H9 (cell line): ENCODE data around the gene ITPR1. TPM values are rescaled to one million over a fixed set of nuclear protein-coding genes. Genes with fewer than 3 reads are reported as not detected.
A peak's percentile ranks its signal among the peaks of the same experiment; 100 is the strongest.

Source experiments
- DNase-seq: peaks from one replicate; pipeline ENCODE4 v3.0.0-alpha.2; 2017
- H2AFZ ChIP-seq: one replicate; pipeline ENCODE4 v1.6.1; 2013; ENCODE audit warnings: mild to moderate bottlenecking, low read length, control low read depth, moderate library complexity
- H2AK5ac ChIP-seq: 2 replicates; pipeline ENCODE4 v1.6.1; 2013; ENCODE audit warnings: low read length, control low read depth, mixed read lengths; ENCODE audit not compliant: insufficient read length
- H2BK120ac ChIP-seq: one replicate; pipeline ENCODE4 v1.6.1; 2013; ENCODE audit warnings: low read depth, mild to moderate bottlenecking, low read length, control low read depth, inconsistent platforms; ENCODE audit not compliant: poor library complexity, severe bottlenecking
- H2BK12ac ChIP-seq: 2 replicates; pipeline ENCODE4 v1.6.1; 2013; ENCODE audit warnings: low read length, control low read depth, mixed read lengths, low read depth; ENCODE audit not compliant: insufficient read length
- H2BK15ac ChIP-seq: 2 replicates; pipeline ENCODE4 v1.6.1; 2013; ENCODE audit warnings: low read depth, low read length, control low read depth
- H2BK20ac ChIP-seq: one replicate; pipeline ENCODE4 v1.6.1; 2013; ENCODE audit warnings: low read depth, mild to moderate bottlenecking, low read length, control low read depth, inconsistent platforms; ENCODE audit not compliant: poor library complexity, severe bottlenecking
- H2BK5ac ChIP-seq: 2 replicates; pipeline ENCODE4 v1.6.1; 2013; ENCODE audit warnings: low read length, control low read depth, mixed read lengths; ENCODE audit not compliant: insufficient read length
- H3K14ac ChIP-seq: 2 replicates; pipeline ENCODE4 v1.6.1; 2013; ENCODE audit warnings: low read length, control low read depth; ENCODE audit not compliant: insufficient read depth
- H3K18ac ChIP-seq: 2 replicates; pipeline ENCODE4 v1.6.1; 2013; ENCODE audit warnings: low read depth, mild to moderate bottlenecking, mixed read lengths, low read length, control low read depth; ENCODE audit not compliant: insufficient read length
- H3K23ac ChIP-seq: 2 replicates; pipeline ENCODE4 v1.6.1; 2013; ENCODE audit warnings: low read length, control low read depth, mixed read lengths, low read depth; ENCODE audit not compliant: insufficient read length
- H3K23me2 ChIP-seq: 2 replicates; pipeline ENCODE4 v1.6.1; 2013; ENCODE audit warnings: low read depth, mild to moderate bottlenecking, mixed read lengths, low read length, control low read depth; ENCODE audit not compliant: insufficient read length, poor library complexity, severe bottlenecking
- H3K27ac ChIP-seq: 2 replicates; pipeline ENCODE4 v1.5.1; 2013; ENCODE audit warnings: low read length, control low read depth, mixed read lengths, low read depth; ENCODE audit not compliant: insufficient read length
- H3K27me3 ChIP-seq: 2 replicates; pipeline ENCODE4 v1.6.1; 2013; ENCODE audit warnings: low read length, control low read depth, inconsistent platforms; ENCODE audit not compliant: insufficient read depth
- H3K4ac ChIP-seq: 2 replicates; pipeline ENCODE4 v1.6.1; 2013; ENCODE audit warnings: low read depth, mild to moderate bottlenecking, control low read depth, inconsistent platforms, low read length, moderate library complexity
- H3K4me1 ChIP-seq: 2 replicates; pipeline ENCODE4 v1.6.1; 2013; ENCODE audit warnings: low read length, control low read depth, inconsistent platforms; ENCODE audit not compliant: insufficient read depth
- H3K4me2 ChIP-seq: 2 replicates; pipeline ENCODE4 v1.6.1; 2013; ENCODE audit warnings: low read length, control low read depth, mixed read lengths; ENCODE audit not compliant: insufficient read length, insufficient read depth
- H3K56ac ChIP-seq: 2 replicates; pipeline ENCODE4 v1.6.1; 2013; ENCODE audit warnings: low read depth, mild to moderate bottlenecking, mixed read lengths, low read length, control low read depth; ENCODE audit not compliant: insufficient read length
- H3K79me1 ChIP-seq: 2 replicates; pipeline ENCODE4 v1.6.1; 2013; ENCODE audit warnings: low read depth, mild to moderate bottlenecking, moderate library complexity, low read length, control low read depth, inconsistent platforms; ENCODE audit not compliant: insufficient read depth, poor library complexity, severe bottlenecking
- H3K79me2 ChIP-seq: 2 replicates; pipeline ENCODE4 v1.6.1; 2013; ENCODE audit warnings: low read length, control low read depth, inconsistent platforms; ENCODE audit not compliant: insufficient read depth
- H3K9ac ChIP-seq: 2 replicates; pipeline ENCODE4 v1.6.1; 2013; ENCODE audit warnings: low read length, control low read depth, mixed read lengths; ENCODE audit not compliant: insufficient read length; ENCODE audit errors: extremely low read depth
- H3K9me3 ChIP-seq: one replicate; pipeline ENCODE4 v1.6.1; 2013; ENCODE audit warnings: low read depth, low read length, inconsistent platforms; ENCODE audit not compliant: control insufficient read depth
- H3T11ph ChIP-seq: one replicate; pipeline ENCODE4 v1.6.1; 2013; ENCODE audit warnings: mild to moderate bottlenecking, low read length, control low read depth, inconsistent platforms
- H4K20me1 ChIP-seq: one replicate; pipeline ENCODE4 v1.6.1; 2013; ENCODE audit not compliant: control insufficient read depth, insufficient read length, insufficient read depth
- H4K5ac ChIP-seq: 2 replicates; pipeline ENCODE4 v1.6.1; 2013; ENCODE audit warnings: low read depth, mild to moderate bottlenecking, mixed read lengths, low read length, control low read depth; ENCODE audit not compliant: insufficient read length
- H4K8ac ChIP-seq: replicated peaks from 2 replicates; pipeline ENCODE4 v1.6.1; 2013; ENCODE audit warnings: low read length, control low read depth, mixed read lengths, low read depth; ENCODE audit not compliant: insufficient read length
- H4K91ac ChIP-seq: 2 replicates; pipeline ENCODE4 v1.6.1; 2013; ENCODE audit warnings: low read depth, mild to moderate bottlenecking, moderate library complexity, mixed read lengths, low read length, control low read depth; ENCODE audit not compliant: insufficient read length
- H3K27ac Mint-ChIP-seq, 3 experiments: 2 replicates in 2 of 3; 3 replicates in 1 of 3; pipeline ENCODE4 v1.8.0; 2020 to 2021; ENCODE audit warnings: mixed read lengths in 3 of 3, mild to moderate bottlenecking in 1 of 3, moderate library complexity in 1 of 3
- H3K27me3 Mint-ChIP-seq: 2 replicates; pipeline ENCODE4 v1.8.0; 2021; ENCODE audit warnings: low read depth, mild to moderate bottlenecking, moderate library complexity, mixed read lengths
- H3K36me3 Mint-ChIP-seq, 3 experiments: 2 replicates in 2 of 3; 3 replicates in 1 of 3; pipeline ENCODE4 v1.8.0; 2020 to 2021; ENCODE audit warnings: low read depth in 3 of 3, mixed read lengths in 3 of 3; ENCODE audit not compliant: insufficient read depth in 1 of 3
- H3K4me1 Mint-ChIP-seq, 2 experiments: 2 replicates each; pipeline ENCODE4 v1.8.0; 2020; ENCODE audit warnings: mixed read lengths in 2 of 2
- H3K4me3 Mint-ChIP-seq, 2 experiments: 2 replicates in 1 of 2; 3 replicates in 1 of 2; pipeline ENCODE4 v1.8.0; 2020 to 2021; ENCODE audit warnings: mild to moderate bottlenecking in 2 of 2, mixed read lengths in 2 of 2, moderate library complexity in 1 of 2
- H3K9me3 Mint-ChIP-seq, 2 experiments: 2 replicates in 1 of 2; 3 replicates in 1 of 2; pipeline ENCODE4 v1.8.0; 2020; ENCODE audit warnings: mild to moderate bottlenecking in 2 of 2, mixed read lengths in 2 of 2, moderate library complexity in 1 of 2
- WGBS: extraction: QIAGEN DNeasy Blood & Tissue Kit; methylation state at CpG from one replicate; pipeline ENCODE4 v1.1.7; 2013; ENCODE audit warnings: missing lambda C conversion rate, low lambda C conversion rate, mixed read lengths; ENCODE audit not compliant: insufficient read length; ENCODE audit errors: extremely low coverage; 5-methylcytosine and 5-hydroxymethylcytosine counted together
- total RNA-seq: library from RNA; stranded (reverse); gene quantifications from 2 replicates; pipeline ENCODE4 v1.2.1, GENCODE V29; 2021
- TF ChIP-seq, protein P1 (sequence below): fragments of 200-600 bp; sonication (generic); conservative IDR thresholded peaks from 3 replicates; pipeline ENCODE4 v1.8.0; 2021; ENCODE audit warnings: antibody characterized with exemption, mild to moderate bottlenecking

The ITPR1 gene
- total RNA-seq, 1 experiment from 2014 or later = 4.2 TPM

DNA sequence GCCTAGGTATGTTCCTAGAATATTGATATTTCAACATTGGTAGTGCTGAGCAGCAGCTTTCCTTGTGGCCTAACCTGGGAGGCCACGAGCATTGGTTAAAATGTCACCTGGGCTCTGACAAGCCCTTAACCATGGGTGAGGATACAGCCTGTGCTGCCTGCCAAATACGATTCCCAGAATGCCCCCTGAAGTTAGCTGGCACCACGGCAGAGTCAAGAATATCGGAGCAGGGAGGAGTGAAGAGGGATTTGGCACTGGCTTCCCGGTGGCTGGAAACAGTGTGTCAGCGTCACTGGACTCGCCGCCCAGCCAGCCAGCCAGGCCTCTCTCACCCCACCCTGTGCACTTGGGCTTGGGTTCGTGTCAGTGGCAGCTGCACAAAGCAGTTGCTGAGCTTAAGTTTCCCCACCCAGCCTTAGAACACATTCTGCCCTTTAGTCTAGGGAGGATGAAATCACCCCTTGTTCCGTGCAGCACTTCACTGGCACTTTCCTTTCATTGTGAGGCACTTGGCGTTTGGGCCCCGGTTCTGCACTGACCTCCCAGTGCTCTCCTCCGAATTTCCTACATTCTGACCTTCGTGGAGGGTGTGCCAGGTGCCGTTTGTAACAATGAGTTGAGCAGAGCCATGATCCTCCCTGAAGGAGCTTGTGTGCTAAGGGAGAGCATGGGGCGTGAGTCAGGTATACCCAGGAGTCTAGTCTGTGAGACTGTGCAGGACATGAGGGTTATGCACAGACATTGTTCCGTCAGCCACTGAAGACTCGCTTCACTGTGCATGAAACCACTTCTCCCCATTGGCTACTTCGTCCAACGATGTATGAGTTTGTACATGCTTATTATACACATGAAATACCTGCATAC lies 333.3 kb downstream of the ITPR1 start:
- H4K91ac ChIP-seq = no peak overlapping the region
- H3K4me1 ChIP-seq = peaks cover 2% of the 10 kb centered on the region; the same call in 1 of the 2 replicates
- H4K8ac ChIP-seq = no peak overlapping the region
- H2AK5ac ChIP-seq = no peak overlapping the region
- H3K14ac ChIP-seq = no peak overlapping the region
- H3K18ac ChIP-seq = no peak overlapping the region
- no peaks in the 10 kb centered on the region for H3K9me3 Mint-ChIP-seq
- no peak overlapping the region for H2BK12ac ChIP-seq
- no peaks in the 10 kb centered on the region; a peak in 1 of 7 replicates for H3K36me3 Mint-ChIP-seq
- H3K4me3 Mint-ChIP-seq = no peak overlapping the region
- H2BK20ac ChIP-seq = no peak overlapping the region
- peaks cover 22% of the 10 kb centered on the region in 2 experiments for H3K4me1 Mint-ChIP-seq
- H3K4ac ChIP-seq = no peak overlapping the region
- no peaks in the 10 kb centered on the region for H4K20me1 ChIP-seq
- H2BK120ac ChIP-seq = no peak overlapping the region
- H3K27me3 Mint-ChIP-seq = no peaks in the 10 kb centered on the region; the same call in 1 of the 2 replicates
- no peak overlapping the region for H3T11ph ChIP-seq
- H3K27ac Mint-ChIP-seq = 0 out of 7 replicates have a peak overlapping the region, but pooled peaks of 1 of the 3 experiments have one; percentile 7
- no peak overlapping the region for H2BK15ac ChIP-seq
- no peaks in the 10 kb centered on the region for H3K23me2 ChIP-seq
- no peak overlapping the region for H4K5ac ChIP-seq
- no peaks in the 10 kb centered on the region for H3K79me1 ChIP-seq
- no peak overlapping the region for H2BK5ac ChIP-seq
- H3K4me2 ChIP-seq = no peak overlapping the region
- H3K23ac ChIP-seq = no peak overlapping the region
- H3K9me3 ChIP-seq = no peaks in the 10 kb centered on the region
- WGBS = no CpG with 5 or more reads among the region's 20 CpGs
- DNase-seq = no peak
- TF ChIP-seq, protein P1, sequence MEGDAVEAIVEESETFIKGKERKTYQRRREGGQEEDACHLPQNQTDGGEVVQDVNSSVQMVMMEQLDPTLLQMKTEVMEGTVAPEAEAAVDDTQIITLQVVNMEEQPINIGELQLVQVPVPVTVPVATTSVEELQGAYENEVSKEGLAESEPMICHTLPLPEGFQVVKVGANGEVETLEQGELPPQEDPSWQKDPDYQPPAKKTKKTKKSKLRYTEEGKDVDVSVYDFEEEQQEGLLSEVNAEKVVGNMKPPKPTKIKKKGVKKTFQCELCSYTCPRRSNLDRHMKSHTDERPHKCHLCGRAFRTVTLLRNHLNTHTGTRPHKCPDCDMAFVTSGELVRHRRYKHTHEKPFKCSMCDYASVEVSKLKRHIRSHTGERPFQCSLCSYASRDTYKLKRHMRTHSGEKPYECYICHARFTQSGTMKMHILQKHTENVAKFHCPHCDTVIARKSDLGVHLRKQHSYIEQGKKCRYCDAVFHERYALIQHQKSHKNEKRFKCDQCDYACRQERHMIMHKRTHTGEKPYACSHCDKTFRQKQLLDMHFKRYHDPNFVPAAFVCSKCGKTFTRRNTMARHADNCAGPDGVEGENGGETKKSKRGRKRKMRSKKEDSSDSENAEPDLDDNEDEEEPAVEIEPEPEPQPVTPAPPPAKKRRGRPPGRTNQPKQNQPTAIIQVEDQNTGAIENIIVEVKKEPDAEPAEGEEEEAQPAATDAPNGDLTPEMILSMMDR = no peak
- no peak overlapping the region for H3K9ac ChIP-seq
- no peaks in the 10 kb centered on the region for H3K27me3 ChIP-seq
- no peak overlapping the region for H2AFZ ChIP-seq
- H3K79me2 ChIP-seq = no peaks in the 10 kb centered on the region
- H3K56ac ChIP-seq = no peak overlapping the region
- H3K27ac ChIP-seq = no peak overlapping the region
